VCaP (cell line): ENCODE data around the gene TP53I3.

ENCODE experiments used
- H3K27ac ChIP-seq: fragments of 450-650 bp; 2 replicates; pipeline ENCODE4 v1.5.1; 2017
- TF ChIP-seq, protein P1 (sequence below): fragments of 450-650 bp; conservative IDR thresholded peaks from 2 replicates; pipeline ENCODE4 v1.5.1; 2017; ENCODE audit warnings: mild to moderate bottlenecking, moderate library complexity

The TP53I3 gene

GRCh38 chr2:24040511-24040910 is 44.1 kb downstream of the TP53I3 start:
- H3K27ac ChIP-seq = no peak overlapping the region
- TF ChIP-seq, protein P1, sequence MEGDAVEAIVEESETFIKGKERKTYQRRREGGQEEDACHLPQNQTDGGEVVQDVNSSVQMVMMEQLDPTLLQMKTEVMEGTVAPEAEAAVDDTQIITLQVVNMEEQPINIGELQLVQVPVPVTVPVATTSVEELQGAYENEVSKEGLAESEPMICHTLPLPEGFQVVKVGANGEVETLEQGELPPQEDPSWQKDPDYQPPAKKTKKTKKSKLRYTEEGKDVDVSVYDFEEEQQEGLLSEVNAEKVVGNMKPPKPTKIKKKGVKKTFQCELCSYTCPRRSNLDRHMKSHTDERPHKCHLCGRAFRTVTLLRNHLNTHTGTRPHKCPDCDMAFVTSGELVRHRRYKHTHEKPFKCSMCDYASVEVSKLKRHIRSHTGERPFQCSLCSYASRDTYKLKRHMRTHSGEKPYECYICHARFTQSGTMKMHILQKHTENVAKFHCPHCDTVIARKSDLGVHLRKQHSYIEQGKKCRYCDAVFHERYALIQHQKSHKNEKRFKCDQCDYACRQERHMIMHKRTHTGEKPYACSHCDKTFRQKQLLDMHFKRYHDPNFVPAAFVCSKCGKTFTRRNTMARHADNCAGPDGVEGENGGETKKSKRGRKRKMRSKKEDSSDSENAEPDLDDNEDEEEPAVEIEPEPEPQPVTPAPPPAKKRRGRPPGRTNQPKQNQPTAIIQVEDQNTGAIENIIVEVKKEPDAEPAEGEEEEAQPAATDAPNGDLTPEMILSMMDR = no peak

GRCh38 chr2:24038786-24039499 is 45.7 kb downstream of the TP53I3 start:
- no peak overlapping the region for H3K27ac ChIP-seq
- TF ChIP-seq, protein P1 = no peak
